Measurements from ENCODE around the gene VCAN. TPM values are rescaled to one million over a fixed set of nuclear protein-coding genes. Genes with fewer than 3 reads are reported as not detected.

VCAN gene
- total and polyA plus RNA-seq, 2 experiments from 2014 or later: 98.5 to 327 TPM

GRCh38 chr5:83539463-83539790 is 67.9 kb downstream of the VCAN start:
- H4K20me1 ChIP-seq (ENCODE audit: insufficient read depth): no peaks in the 10 kb centered on the region
- no peak for TF ChIP-seq EZH2 (IDR thresholded peaks at IDR 0.05; ENCODE audit: insufficient read depth, poor library complexity, severe bottlenecking)
- no peak for TF ChIP-seq EZH2phosphoT487 (IDR thresholded peaks at IDR 0.05; ENCODE audit: insufficient read depth, low read depth)
- H3K79me2 ChIP-seq (ENCODE audit: insufficient read depth): peaks cover 17% of the 10 kb centered on the region; the same call in 1 of the 2 replicates
- H3K9ac ChIP-seq: no peak overlapping the region
- peaks cover 7% of the 10 kb centered on the region; the same call in 1 of the 2 replicates for H3K4me1 ChIP-seq (ENCODE audit: insufficient read depth)
- no peak overlapping the region for H3K4me2 ChIP-seq (ENCODE audit: unreplicated experiment)
- H3K9me2 ChIP-seq (ENCODE audit: insufficient read depth): no peaks in the 10 kb centered on the region
- no peak overlapping the region for H3K27ac ChIP-seq
- peaks cover 25% of the 10 kb centered on the region for H3F3A ChIP-seq (ENCODE audit: insufficient read depth)
- H3K9me3 ChIP-seq (ENCODE audit: low read depth): no peaks in the 10 kb centered on the region
- H3K36me3 ChIP-seq (ENCODE audit: low read depth): peaks cover 36% of the 10 kb centered on the region
- no peak overlapping the region for H3K4me3 ChIP-seq
- H2AFZ ChIP-seq: no peak overlapping the region
- 92 to 100% methylated on average over 1 of the region's 1 CpG for WGBS, 2 experiments (ENCODE audit: low coverage in 1 of 2, low lambda C conversion rate in 2 of 2, missing lambda C conversion rate in 2 of 2)
- DNase-seq: no peak
- in situ Hi-C loops (cut with MboI): no loop called here
- no peaks in the 10 kb centered on the region for H3K27me3 ChIP-seq (replicated peaks; ENCODE audit: insufficient read depth)

- no peak for TF ChIP-seq EZH2 (IDR thresholded peaks at IDR 0.05; ENCODE audit: insufficient read depth, poor library complexity, severe bottlenecking)
- TF ChIP-seq EZH2phosphoT487 (IDR thresholded peaks at IDR 0.05; ENCODE audit: insufficient read depth, low read depth): no peak
- H3K27ac ChIP-seq: peak overlapping the region; percentile 35; the same call in 1 of the 2 replicates
- no peak overlapping the region for H3K4me3 ChIP-seq
- no peak overlapping the region for H2AFZ ChIP-seq
- H3K36me3 ChIP-seq (ENCODE audit: low read depth): peaks cover 36% of the 10 kb centered on the region
- H4K20me1 ChIP-seq (ENCODE audit: insufficient read depth): no peaks in the 10 kb centered on the region
- in situ Hi-C loops (cut with MboI): no loop called here
- peaks cover 17% of the 10 kb centered on the region; the same call in 1 of the 2 replicates for H3K79me2 ChIP-seq (ENCODE audit: insufficient read depth)
- peaks cover 7% of the 10 kb centered on the region; the same call in 1 of the 2 replicates for H3K4me1 ChIP-seq (ENCODE audit: insufficient read depth)
- H3K4me2 ChIP-seq (ENCODE audit: unreplicated experiment): peak overlapping the region; percentile 18
- no peaks in the 10 kb centered on the region for H3K9me3 ChIP-seq (ENCODE audit: low read depth)
- DNase-seq: peak; percentile 61
- no peak overlapping the region for H3K9ac ChIP-seq
- no peaks in the 10 kb centered on the region for H3K27me3 ChIP-seq (replicated peaks; ENCODE audit: insufficient read depth)
- WGBS, 2 experiments (ENCODE audit: low coverage in 1 of 2, low lambda C conversion rate in 2 of 2, missing lambda C conversion rate in 2 of 2): 23 to 28% methylated on average over 2 of the region's 2 CpGs
- no peaks in the 10 kb centered on the region for H3K9me2 ChIP-seq (ENCODE audit: insufficient read depth)
- peaks cover 25% of the 10 kb centered on the region for H3F3A ChIP-seq (ENCODE audit: insufficient read depth)
Observed at GRCh38 chr5:83540105-83540504, 68.6 kb downstream of the VCAN start.

GRCh38 chr5:83540783-83541182 is 69.2 kb downstream of the VCAN start:
- no peak overlapping the region for H2AFZ ChIP-seq
- 45 to 53% methylated on average over 3 of the region's 3 CpGs for WGBS, 2 experiments (ENCODE audit: low coverage in 1 of 2, low lambda C conversion rate in 2 of 2, missing lambda C conversion rate in 2 of 2)
- no peak for TF ChIP-seq EZH2phosphoT487 (IDR thresholded peaks at IDR 0.05; ENCODE audit: insufficient read depth, low read depth)
- TF ChIP-seq EZH2 (IDR thresholded peaks at IDR 0.05; ENCODE audit: insufficient read depth, poor library complexity, severe bottlenecking): no peak
- in situ Hi-C loops (cut with MboI): no loop called here
- no peak overlapping the region for H3K9ac ChIP-seq
- H3K9me3 ChIP-seq (ENCODE audit: low read depth): no peaks in the 10 kb centered on the region
- H3K4me3 ChIP-seq: no peak overlapping the region
- DNase-seq: no peak
- H3K27ac ChIP-seq: no peak overlapping the region
- H3K36me3 ChIP-seq (ENCODE audit: low read depth): peaks cover 41% of the 10 kb centered on the region
- H3K27me3 ChIP-seq (replicated peaks; ENCODE audit: insufficient read depth): no peaks in the 10 kb centered on the region
- H4K20me1 ChIP-seq (ENCODE audit: insufficient read depth): no peaks in the 10 kb centered on the region
- no peak overlapping the region for H3K4me2 ChIP-seq (ENCODE audit: unreplicated experiment)
- peaks cover 21% of the 10 kb centered on the region for H3F3A ChIP-seq (ENCODE audit: insufficient read depth)
- peaks cover 17% of the 10 kb centered on the region; the same call in 1 of the 2 replicates for H3K79me2 ChIP-seq (ENCODE audit: insufficient read depth)
- H3K4me1 ChIP-seq (ENCODE audit: insufficient read depth): peaks cover 7% of the 10 kb centered on the region; the same call in 1 of the 2 replicates
- H3K9me2 ChIP-seq (ENCODE audit: insufficient read depth): no peaks in the 10 kb centered on the region

- DNase-seq: no peak
- H3K4me1 ChIP-seq (ENCODE audit: insufficient read depth): peaks cover 21% of the 10 kb centered on the region
- H2AFZ ChIP-seq: no peak overlapping the region
- H3K79me2 ChIP-seq (ENCODE audit: insufficient read depth): peaks cover 17% of the 10 kb centered on the region; the same call in 1 of the 2 replicates
- H3K36me3 ChIP-seq (ENCODE audit: low read depth): peaks cover 33% of the 10 kb centered on the region
- H3K4me2 ChIP-seq (ENCODE audit: unreplicated experiment): no peak overlapping the region
- peaks cover 33% of the 10 kb centered on the region for H3F3A ChIP-seq (ENCODE audit: insufficient read depth)
- H3K27ac ChIP-seq: no peak overlapping the region
- H4K20me1 ChIP-seq (ENCODE audit: insufficient read depth): no peaks in the 10 kb centered on the region
- no peak overlapping the region for H3K4me3 ChIP-seq
- WGBS, 2 experiments (ENCODE audit: low coverage in 1 of 2, low lambda C conversion rate in 2 of 2, missing lambda C conversion rate in 2 of 2): 85 to 88% methylated on average over 1 of the region's 1 CpG
- H3K9ac ChIP-seq: no peak overlapping the region
- TF ChIP-seq EZH2 (IDR thresholded peaks at IDR 0.05; ENCODE audit: insufficient read depth, poor library complexity, severe bottlenecking): no peak
- TF ChIP-seq EZH2phosphoT487 (IDR thresholded peaks at IDR 0.05; ENCODE audit: insufficient read depth, low read depth): no peak
- no peaks in the 10 kb centered on the region for H3K9me3 ChIP-seq (ENCODE audit: low read depth)
- H3K9me2 ChIP-seq (ENCODE audit: insufficient read depth): no peaks in the 10 kb centered on the region
- no peaks in the 10 kb centered on the region for H3K27me3 ChIP-seq (replicated peaks; ENCODE audit: insufficient read depth)
- in situ Hi-C loops (cut with MboI): no loop called here
Observed at GRCh38 chr5:83542839-83543238, 71.3 kb downstream of the VCAN start.
